HG02970 (cell line): ENCODE results near the gene IFNL2.

Source experiments
- ATAC-seq: cut with Tn5 transposase; IDR thresholded peaks from one replicate; pipeline ENCODE4 v1.9.1; 2021; ENCODE audit warnings: mild to moderate bottlenecking, moderate library complexity, moderate number of reproducible peaks; ENCODE audit not compliant: unreplicated experiment, low FRiP score

Gene IFNL2

GRCh38 chr19:39314016-39314728 lies 46.0 kb downstream of the IFNL2 start:
- ATAC-seq: no peak

- ATAC-seq: no peak
These were observed 47.7 kb downstream of the IFNL2 start for GRCh38 chr19:39315933-39316332.

GRCh38 chr19:39316627-39317321 lies 48.6 kb downstream of the IFNL2 start:
- ATAC-seq: no peak

- no peak for ATAC-seq
These were observed 49.3 kb downstream of the IFNL2 start for GRCh38 chr19:39317476-39317875.

- ATAC-seq: no peak
These were observed 49.9 kb downstream of the IFNL2 start for GRCh38 chr19:39318071-39318470.

GRCh38 chr19:39318690-39319089 lies 50.5 kb downstream of the IFNL2 start:
- no peak for ATAC-seq

GRCh38 chr19:39319098-39319891 lies 51.1 kb downstream of the IFNL2 start:
- ATAC-seq: no peak
